GM19468 (cell line): ENCODE measurements around the gene C11orf87.

Experiments
- ATAC-seq: cut with Tn5 transposase; IDR thresholded peaks from one replicate; pipeline ENCODE4 v1.9.1; 2021; ENCODE audit warnings: mild to moderate bottlenecking, moderate library complexity, moderate number of reproducible peaks; ENCODE audit not compliant: unreplicated experiment; ENCODE audit errors: extremely low read depth

The C11orf87 gene

GRCh38 chr11:109435121-109435742 is 13.2 kb downstream of the C11orf87 start:
- ATAC-seq: no peak

- ATAC-seq: no peak
Observed at GRCh38 chr11:109439684-109440083, 17.7 kb downstream of the C11orf87 start.

GRCh38 chr11:109443052-109443451 is 21.1 kb downstream of the C11orf87 start:
- ATAC-seq: no peak

GRCh38 chr11:109454857-109455256 is 32.9 kb downstream of the C11orf87 start:
- ATAC-seq: no peak
